IMR-90 (cell line): ENCODE data around the gene AQP9. TPM values are rescaled to one million over a fixed set of nuclear protein-coding genes. Genes with fewer than 3 reads are reported as not detected.

Experiments
- ATAC-seq: fragments of 200-7000 bp; cut with Tn5 transposase; 2 replicates; pipeline ENCODE4 v1.9.1; 2020; ENCODE audit warnings: low read depth, mild to moderate bottlenecking, moderate library complexity
- BruUV-seq: library from RNA; stranded (reverse); fragments of 400-500 nt; replicated peaks from 2 replicates; lab custom pipeline; 2021; lab: Mats Ljungman, UMichigan
- CTCF ChIA-PET: fragments of 300-600 bp; formaldehyde crosslinking; extraction: SDS; loops from one replicate; lab custom pipeline; 2021; ENCODE audit warnings: antibody characterized with exemption; lab: Yijun Ruan, JAX
- POLR2A ChIA-PET: fragments of 300-600 bp; sonication (Branson Sonifier 250); formaldehyde crosslinking; loops from one replicate; lab custom pipeline; 2022; ENCODE audit warnings: antibody characterized with exemption; ENCODE audit not compliant: unreplicated experiment; lab: Charles Lee
- DNase-seq: peaks from one replicate; pipeline ENCODE4 v3.0.0; 2013
- H2AFZ ChIP-seq: replicated peaks from 2 replicates; pipeline ENCODE3; 2013; ENCODE audit warnings: low read length, mild to moderate bottlenecking; ENCODE audit not compliant: poor library complexity
- H2AK5ac ChIP-seq: 2 replicates; pipeline ENCODE4 v1.6.1; 2013; ENCODE audit warnings: low read depth, low read length, inconsistent platforms
- H2AK9ac ChIP-seq: replicated peaks from 2 replicates; pipeline ENCODE3; 2013; ENCODE audit warnings: mild to moderate bottlenecking, low read depth, low read length, moderate library complexity; ENCODE audit not compliant: poor library complexity
- H2BK120ac ChIP-seq: 2 replicates; pipeline ENCODE4 v1.6.1; 2013; ENCODE audit warnings: low read depth, low read length, inconsistent platforms
- H2BK15ac ChIP-seq: 3 replicates; pipeline ENCODE4 v1.6.1; 2013; ENCODE audit warnings: low read depth, low read length, inconsistent platforms
- H2BK20ac ChIP-seq: 2 replicates; pipeline ENCODE4 v1.6.1; 2013; ENCODE audit warnings: low read depth, mild to moderate bottlenecking, inconsistent platforms, low read length, moderate library complexity
- H2BK5ac ChIP-seq: 2 replicates; pipeline ENCODE4 v1.6.1; 2013; ENCODE audit warnings: mild to moderate bottlenecking, low read depth, low read length, inconsistent platforms; ENCODE audit not compliant: poor library complexity, severe bottlenecking
- H3K14ac ChIP-seq: replicated peaks from 2 replicates; pipeline ENCODE4 v1.6.1; 2013; ENCODE audit warnings: low read depth, low read length, inconsistent platforms
- H3K18ac ChIP-seq: 2 replicates; pipeline ENCODE4 v1.6.1; 2013; ENCODE audit warnings: low read depth, low read length, control low read depth
- H3K23ac ChIP-seq: 2 replicates; pipeline ENCODE4 v1.6.1; 2013; ENCODE audit warnings: low read depth, low read length, inconsistent platforms
- H3K27ac ChIP-seq: 2 replicates; pipeline ENCODE4 v1.5.1; 2013; ENCODE audit warnings: mild to moderate bottlenecking, control low read depth, low read length; ENCODE audit not compliant: insufficient read depth
- H3K27me3 ChIP-seq: 2 replicates; pipeline ENCODE4 v1.6.1; 2013; ENCODE audit warnings: low read length; ENCODE audit not compliant: control insufficient read depth, insufficient read depth
- H3K36me3 ChIP-seq: 2 replicates; pipeline ENCODE4 v1.6.1; 2013; ENCODE audit warnings: low read length, mixed read lengths; ENCODE audit not compliant: control insufficient read depth, insufficient read depth
- H3K4ac ChIP-seq: 2 replicates; pipeline ENCODE4 v1.6.1; 2013; ENCODE audit warnings: low read depth, low read length, inconsistent platforms
- H3K4me1 ChIP-seq: 2 replicates; pipeline ENCODE4 v1.6.1; 2013; ENCODE audit warnings: low read length, mixed read lengths; ENCODE audit not compliant: control insufficient read depth, insufficient read depth
- H3K4me2 ChIP-seq: 2 replicates; pipeline ENCODE4 v1.6.1; 2013; ENCODE audit warnings: low read depth, mild to moderate bottlenecking, control low read depth, low read length, moderate library complexity
- H3K4me3 ChIP-seq: 2 replicates; pipeline ENCODE4 v1.5.1; 2013; ENCODE audit warnings: low read depth, mild to moderate bottlenecking, control low read depth, low read length, moderate library complexity; ENCODE audit not compliant: insufficient read depth
- H3K56ac ChIP-seq: 2 replicates; pipeline ENCODE4 v1.6.1; 2013; ENCODE audit warnings: low read length, inconsistent platforms; ENCODE audit not compliant: insufficient read depth; ENCODE audit errors: extremely low read depth
- H3K79me1 ChIP-seq, 2 experiments: 2 replicates each; pipeline ENCODE4 v1.6.1; 2013; ENCODE audit warnings: low read length in 2 of 2, inconsistent platforms in 1 of 2, low read depth in 1 of 2
- H3K9ac ChIP-seq: 2 replicates; pipeline ENCODE4 v1.6.1; 2013; ENCODE audit warnings: low read depth, low read length, control low read depth
- H3K9me1 ChIP-seq: 2 replicates; pipeline ENCODE4 v1.6.1; 2013; ENCODE audit warnings: low read length, inconsistent platforms; ENCODE audit not compliant: insufficient read depth
- H3K9me3 ChIP-seq: 2 replicates; pipeline ENCODE4 v1.6.1; 2013; ENCODE audit warnings: low read length; ENCODE audit not compliant: control insufficient read depth, insufficient read depth
- H4K20me1 ChIP-seq: 2 replicates; pipeline ENCODE4 v1.6.1; 2013; ENCODE audit warnings: low read length, inconsistent platforms; ENCODE audit not compliant: insufficient read depth
- H4K5ac ChIP-seq: 2 replicates; pipeline ENCODE4 v1.6.1; 2013; ENCODE audit warnings: mild to moderate bottlenecking, low read depth, low read length, control low read depth
- H4K8ac ChIP-seq, 2 experiments: 2 replicates each; pipeline ENCODE4 v1.6.1; 2013; ENCODE audit warnings: low read depth in 2 of 2, low read length in 2 of 2, control low read depth in 1 of 2, inconsistent platforms in 1 of 2
- H4K91ac ChIP-seq: 2 replicates; pipeline ENCODE4 v1.6.1; 2013; ENCODE audit warnings: low read depth, low read length, inconsistent platforms; ENCODE audit not compliant: insufficient read depth
- BHLHE40 ChIP-seq: fragments of 150-350 bp; IDR thresholded peaks from 2 replicates; pipeline ENCODE4 v1.6.1; 2016; ENCODE audit warnings: mild to moderate bottlenecking, low read depth, low read length
- CEBPB ChIP-seq: IDR thresholded peaks from 2 replicates; pipeline ENCODE4 v1.6.1; 2012; ENCODE audit warnings: low read depth, low read length, improper control_type of control experiment
- CHD1 ChIP-seq: IDR thresholded peaks from 2 replicates; pipeline ENCODE4 v1.6.1; 2012; ENCODE audit warnings: low read depth, low read length, improper control_type of control experiment
- CTCF ChIP-seq: conservative IDR thresholded peaks from 2 replicates; pipeline ENCODE4 v1.5.1; 2012; ENCODE audit warnings: mild to moderate bottlenecking, low read depth, low read length, improper control_type of control experiment
- ELK1 ChIP-seq: fragments of 150-350 bp; IDR thresholded peaks from 2 replicates; pipeline ENCODE4 v1.6.1; 2016; ENCODE audit warnings: low read depth, mild to moderate bottlenecking, low read length, moderate library complexity, borderline replicate concordance
- FOS ChIP-seq: fragments of 150-350 bp; IDR thresholded peaks from 2 replicates; pipeline ENCODE4 v1.6.1; 2016; ENCODE audit warnings: low read depth, low read length
- MAFK ChIP-seq: IDR thresholded peaks from 2 replicates; pipeline ENCODE4 v1.6.1; 2012; ENCODE audit warnings: low read depth, low read length, improper control_type of control experiment
- MAZ ChIP-seq: IDR thresholded peaks from 2 replicates; pipeline ENCODE4 v1.6.1; 2012; ENCODE audit warnings: low read depth, mild to moderate bottlenecking, low read length, improper control_type of control experiment, moderate library complexity, borderline replicate concordance
- MXI1 ChIP-seq: IDR thresholded peaks from 2 replicates; pipeline ENCODE4 v1.6.1; 2012; ENCODE audit warnings: low read depth, mild to moderate bottlenecking, low read length, moderate library complexity, borderline replicate concordance
- NFE2L2 ChIP-seq: fragments of 150-350 bp; IDR thresholded peaks from 2 replicates; pipeline ENCODE4 v1.6.1; 2016; ENCODE audit warnings: low read depth, mild to moderate bottlenecking, low read length
- POLR2A ChIP-seq: IDR thresholded peaks from 2 replicates; pipeline ENCODE4 v1.6.1; 2012; ENCODE audit warnings: mild to moderate bottlenecking, low read depth, low read length
- RAD21 ChIP-seq: IDR thresholded peaks from 2 replicates; pipeline ENCODE4 v1.6.1; 2012; ENCODE audit warnings: low read length, improper control_type of control experiment
- RCOR1 ChIP-seq: IDR thresholded peaks from 2 replicates; pipeline ENCODE4 v1.6.1; 2012; ENCODE audit warnings: mild to moderate bottlenecking, low read length, improper control_type of control experiment; ENCODE audit not compliant: insufficient replicate concordance
- RFX5 ChIP-seq: IDR thresholded peaks from 2 replicates; pipeline ENCODE4 v1.8.0; 2012; ENCODE audit warnings: low read depth, mild to moderate bottlenecking, low read length, moderate library complexity
- SMC3 ChIP-seq: fragments of 150-350 bp; IDR thresholded peaks from 2 replicates; pipeline ENCODE4 v1.6.1; 2016; ENCODE audit warnings: low read depth, mild to moderate bottlenecking, antibody characterized with exemption, low read length, moderate library complexity
- USF2 ChIP-seq: fragments of 150-350 bp; IDR thresholded peaks from 2 replicates; pipeline ENCODE4 v1.6.1; 2017; ENCODE audit warnings: mild to moderate bottlenecking, antibody characterized with exemption, low read length, low read depth
- dilution Hi-C: fragments of 300-500 bp; cut with HindIII; formaldehyde crosslinking; loops from one replicate; pipeline ENCODE4 v1.14.3; 2018; ENCODE audit warnings: low sequenced_read_pairs; ENCODE audit not compliant: unreplicated experiment
- in situ Hi-C: fragments of 300-500 bp; cut with MboI; formaldehyde crosslinking; loops from 3 replicates; pipeline ENCODE4 v1.14.3; 2019; ENCODE audit warnings: low sequenced_read_pairs, inconsistent platforms, mixed read lengths
- intact Hi-C: fragments of 100-400 bp; cut with micrococcal nuclease; formaldehyde crosslinking; loops from 2 replicates; pipeline ENCODE4 v1.10.0; 2022
- polyA plus RNA-seq, 3 experiments: library from polyadenylated mRNA; depleted of rRNA; stranded (reverse); fragments of >200 nt; gene quantifications; 2 replicates each; pipeline ENCODE4 v1.2.3, GENCODE V29; 2012; ENCODE audit warnings: low replicate concordance in 1 of 3
- total RNA-seq: library from RNA; depleted of rRNA; stranded (reverse); fragments of >200 nt; gene quantifications from 2 replicates; pipeline ENCODE4 v1.2.3, GENCODE V29; 2012

AQP9 gene
- total and polyA plus RNA-seq, 2 of the 4 experiments (the other 2 are of a cell fraction): not detected

GRCh38 chr15:58145606-58146005 lies 7.4 kb downstream of the AQP9 start:
- Histone ChIP-seq H3K27me3 (peaks cover 2% of the 10 kb centered on the region), H3K36me3 (no peaks in the 10 kb centered on the region), H2AK5ac (no peak overlapping the region), H3K18ac (no peak overlapping the region), H3K4me1 (no peaks in the 10 kb centered on the region), H4K8ac (no peak overlapping the region), H3K4me2 (no peak overlapping the region), H3K9me3 (no peaks in the 10 kb centered on the region), H2BK20ac (no peak overlapping the region), H2BK120ac (no peak overlapping the region), H2AFZ (no peak overlapping the region), H3K14ac (no peak overlapping the region), H3K56ac (no peak overlapping the region), H4K20me1 (no peaks in the 10 kb centered on the region), H3K23ac (no peak overlapping the region), H2BK15ac (no peak overlapping the region), H3K9ac (no peak overlapping the region), H4K91ac (no peak overlapping the region), H3K79me1 (no peaks in the 10 kb centered on the region), H3K4me3 (no peak overlapping the region), H2BK5ac (no peak overlapping the region), H3K9me1 (no peaks in the 10 kb centered on the region), H3K4ac (no peak overlapping the region), H2AK9ac (no peak overlapping the region), H3K27ac (no peak overlapping the region), H4K5ac (no peak overlapping the region)
- dilution Hi-C loops: no loop called here
- no peak for TF ChIP-seq CEBPB
- no peak for TF ChIP-seq RCOR1
- no peak for TF ChIP-seq USF2
- TF ChIP-seq NFE2L2: no peak
- TF ChIP-seq RFX5: no peak
- TF ChIP-seq FOS: no peak
- no peak for TF ChIP-seq MAFK
- TF ChIP-seq MXI1: no peak
- TF ChIP-seq CHD1: no peak
- no peak for TF ChIP-seq SMC3
- TF ChIP-seq MAZ: no peak
- TF ChIP-seq RAD21: no peak
- no peak for TF ChIP-seq ELK1
- TF ChIP-seq POLR2A: no peak
- TF ChIP-seq BHLHE40: no peak
- TF ChIP-seq CTCF: no peak
- ChIA-PET CTCF (no interaction called here), POLR2A (no interaction called here)
- BruUV-seq: no TSS peak
- ATAC-seq (no peak), DNase-seq (no peak)
- intact Hi-C loops: no loop called here
- in situ Hi-C loops: no loop called here
